ENCODE results near the gene SLC9A5.

The SLC9A5 gene

GRCh38 chr16:67305216-67306071 lies 56.7 kb downstream of the SLC9A5 start:
- Mint-ChIP-seq H3K4me3 (no peak overlapping the region), H3K27me3 (peaks cover 8% of the 10 kb centered on the region), H3K4me1 (no peaks in the 10 kb centered on the region), H3K36me3 (ENCODE audit: insufficient read depth) (no peaks in the 10 kb centered on the region), H3K27ac (ENCODE audit: low read depth) (no peak overlapping the region), H3K9me3 (no peaks in the 10 kb centered on the region)
- no peak for ATAC-seq (replicated peaks; ENCODE audit: extremely low read depth, poor library complexity, severe bottlenecking)
- DNase-seq (ENCODE audit: low spot score in 2 of 2), result no peak

GRCh38 chr16:67310561-67310960 lies 61.8 kb downstream of the SLC9A5 start:
- ATAC-seq (replicated peaks; ENCODE audit: extremely low read depth, poor library complexity, severe bottlenecking), result no peak
- Mint-ChIP-seq H3K4me3 (no peak overlapping the region), H3K27ac (ENCODE audit: low read depth) (no peak overlapping the region), H3K9me3 (no peaks in the 10 kb centered on the region), H3K27me3 (no peaks in the 10 kb centered on the region), H3K4me1 (peaks cover 5% of the 10 kb centered on the region), H3K36me3 (ENCODE audit: insufficient read depth) (no peaks in the 10 kb centered on the region)
- no peak for DNase-seq (ENCODE audit: low spot score in 2 of 2)

GRCh38 chr16:67311607-67312488 lies 63.1 kb downstream of the SLC9A5 start:
- Mint-ChIP-seq H3K36me3 (ENCODE audit: insufficient read depth) (no peaks in the 10 kb centered on the region), H3K4me3 (no peak overlapping the region), H3K27me3 (no peaks in the 10 kb centered on the region), H3K9me3 (no peaks in the 10 kb centered on the region), H3K4me1 (peaks cover 5% of the 10 kb centered on the region), H3K27ac (ENCODE audit: low read depth) (no peak overlapping the region)
- no peak for DNase-seq (ENCODE audit: low spot score in 2 of 2)
- no peak for ATAC-seq (replicated peaks; ENCODE audit: extremely low read depth, poor library complexity, severe bottlenecking)

- ATAC-seq (replicated peaks; ENCODE audit: extremely low read depth, poor library complexity, severe bottlenecking) (no peak), DNase-seq (ENCODE audit: low spot score in 2 of 2) (no peak)
- no peaks in the 10 kb centered on the region for H3K27me3 Mint-ChIP-seq
- H3K4me3 Mint-ChIP-seq, result no peak overlapping the region
- H3K9me3 Mint-ChIP-seq, result no peaks in the 10 kb centered on the region
- no peak overlapping the region for H3K27ac Mint-ChIP-seq (ENCODE audit: low read depth)
- peaks cover 5% of the 10 kb centered on the region for H3K4me1 Mint-ChIP-seq
- no peaks in the 10 kb centered on the region for H3K36me3 Mint-ChIP-seq (ENCODE audit: insufficient read depth)
Measured at GRCh38 chr16:67312719-67313118, 63.9 kb downstream of the SLC9A5 start.

GRCh38 chr16:67317853-67318252 lies 69.1 kb downstream of the SLC9A5 start:
- Mint-ChIP-seq H3K9me3 (no peaks in the 10 kb centered on the region), H3K27ac (ENCODE audit: low read depth) (no peak overlapping the region), H3K4me1 (no peaks in the 10 kb centered on the region), H3K36me3 (ENCODE audit: insufficient read depth) (no peaks in the 10 kb centered on the region), H3K27me3 (peaks cover 28% of the 10 kb centered on the region), H3K4me3 (no peak overlapping the region)
- DNase-seq (ENCODE audit: low spot score in 2 of 2) (no peak), ATAC-seq (replicated peaks; ENCODE audit: extremely low read depth, poor library complexity, severe bottlenecking) (no peak)

All from central memory CD8-positive, alpha-beta T cell (primary cell).